ENCODE results near the gene OR7G2. TPM values are rescaled to one million over a fixed set of nuclear protein-coding genes. Genes with fewer than 3 reads are reported as not detected.

The OR7G2 gene
- total RNA-seq, 1 donor from 2014 or later: not detected

DNA sequence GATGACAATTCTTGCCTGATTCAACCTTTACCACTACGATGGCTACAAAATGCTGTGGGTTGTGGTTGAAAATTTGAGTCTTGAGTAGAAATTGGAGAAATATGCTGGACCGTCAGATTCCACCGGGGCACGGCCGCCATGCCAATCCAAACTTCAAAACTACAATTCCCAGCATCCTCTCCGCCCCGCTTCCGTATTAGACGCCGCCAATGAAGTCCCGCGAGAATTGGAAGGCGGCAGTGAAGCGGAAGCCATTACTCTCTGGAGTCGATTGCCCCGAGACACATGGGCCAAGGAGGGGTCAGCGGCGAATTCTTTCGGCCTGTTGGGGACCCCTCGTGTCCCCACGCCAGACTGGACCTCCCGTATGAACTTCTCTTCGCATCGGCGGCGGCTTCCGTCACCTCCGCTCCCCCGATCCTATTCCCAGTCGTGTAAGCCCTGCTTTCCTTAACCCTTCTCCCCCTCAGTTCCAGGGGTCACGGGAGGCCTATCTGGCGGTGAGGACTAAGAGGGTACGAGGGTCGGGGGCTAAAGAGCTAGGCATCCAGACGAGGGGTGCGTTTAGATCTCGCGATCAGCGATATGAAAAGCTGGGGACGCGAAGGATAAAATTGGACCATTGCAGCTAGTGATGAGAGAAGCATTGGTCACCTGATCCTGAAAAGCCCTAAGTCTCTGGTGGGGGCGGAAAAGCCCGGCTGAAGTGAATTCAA is 33.0 kb upstream of the OR7G2 start, which contains the start of gene ZNF317:
TSS of gene ZNF317 (plus strand) at position 239 of the 716 bp plus-strand sequence. CDS start 15,620 bp downstream, outside the sequence.
- peak within 1 kb of the TSS; percentile 99 for H3K4me3 Mint-ChIP-seq (ENCODE audit: unreplicated experiment)
- Histone ChIP-seq H3K27me3 (ENCODE audit: insufficient read depth, low read length) (no peaks in the 10 kb centered on the region), H3K4me2 (ENCODE audit: low read length) (peak within 1 kb of the TSS; percentile 95), H3K9ac (ENCODE audit: low read length) (peak within 1 kb of the TSS; percentile 98), H4K20me1 (ENCODE audit: insufficient read depth, low read length) (peaks cover 34% of the 10 kb centered on the region), H3K4me3 (ENCODE audit: insufficient read depth, low read depth, low read length) (peak within 1 kb of the TSS; percentile 91), H3K27ac (ENCODE audit: low read depth, low read length) (peak within 1 kb of the TSS; percentile 93), H3K9me3 (ENCODE audit: insufficient read depth, low read depth, low read length) (peaks cover 3% of the 10 kb centered on the region), H3K4me1 (ENCODE audit: insufficient read depth, low read length) (peaks cover 8% of the 10 kb centered on the region), H3K36me3 (ENCODE audit: insufficient read depth, low read length) (peaks cover 4% of the 10 kb centered on the region), H2AFZ (ENCODE audit: low read depth, low read length) (peak within 1 kb of the TSS; percentile 96), H3K79me2 (ENCODE audit: insufficient read depth, low read length) (peaks cover 52% of the 10 kb centered on the region)
- H3K27ac Mint-ChIP-seq (ENCODE audit: unreplicated experiment): peak within 1 kb of the TSS; percentile 98
- H3K27me3 Mint-ChIP-seq (ENCODE audit: low read depth, unreplicated experiment): no peaks in the 10 kb centered on the region
- DNase-seq (ENCODE audit: low read depth): peak; percentile 73
- H3K9me3 Mint-ChIP-seq (ENCODE audit: unreplicated experiment): peaks cover 5% of the 10 kb centered on the region
- TF ChIP-seq EZH2 (IDR thresholded peaks at IDR 0.05; ENCODE audit: insufficient read depth, low read length): no peak
- TF ChIP-seq, protein P1, sequence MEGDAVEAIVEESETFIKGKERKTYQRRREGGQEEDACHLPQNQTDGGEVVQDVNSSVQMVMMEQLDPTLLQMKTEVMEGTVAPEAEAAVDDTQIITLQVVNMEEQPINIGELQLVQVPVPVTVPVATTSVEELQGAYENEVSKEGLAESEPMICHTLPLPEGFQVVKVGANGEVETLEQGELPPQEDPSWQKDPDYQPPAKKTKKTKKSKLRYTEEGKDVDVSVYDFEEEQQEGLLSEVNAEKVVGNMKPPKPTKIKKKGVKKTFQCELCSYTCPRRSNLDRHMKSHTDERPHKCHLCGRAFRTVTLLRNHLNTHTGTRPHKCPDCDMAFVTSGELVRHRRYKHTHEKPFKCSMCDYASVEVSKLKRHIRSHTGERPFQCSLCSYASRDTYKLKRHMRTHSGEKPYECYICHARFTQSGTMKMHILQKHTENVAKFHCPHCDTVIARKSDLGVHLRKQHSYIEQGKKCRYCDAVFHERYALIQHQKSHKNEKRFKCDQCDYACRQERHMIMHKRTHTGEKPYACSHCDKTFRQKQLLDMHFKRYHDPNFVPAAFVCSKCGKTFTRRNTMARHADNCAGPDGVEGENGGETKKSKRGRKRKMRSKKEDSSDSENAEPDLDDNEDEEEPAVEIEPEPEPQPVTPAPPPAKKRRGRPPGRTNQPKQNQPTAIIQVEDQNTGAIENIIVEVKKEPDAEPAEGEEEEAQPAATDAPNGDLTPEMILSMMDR (IDR thresholded peaks at IDR 0.05; ENCODE audit: insufficient read depth, low read depth, low read length): no peak
- H3K36me3 Mint-ChIP-seq (ENCODE audit: low read depth, unreplicated experiment): peaks cover 8% of the 10 kb centered on the region
- no peaks in the 10 kb centered on the region for H3K4me1 Mint-ChIP-seq (ENCODE audit: low read depth, unreplicated experiment)
- no peak for FAIRE-seq

DNA sequence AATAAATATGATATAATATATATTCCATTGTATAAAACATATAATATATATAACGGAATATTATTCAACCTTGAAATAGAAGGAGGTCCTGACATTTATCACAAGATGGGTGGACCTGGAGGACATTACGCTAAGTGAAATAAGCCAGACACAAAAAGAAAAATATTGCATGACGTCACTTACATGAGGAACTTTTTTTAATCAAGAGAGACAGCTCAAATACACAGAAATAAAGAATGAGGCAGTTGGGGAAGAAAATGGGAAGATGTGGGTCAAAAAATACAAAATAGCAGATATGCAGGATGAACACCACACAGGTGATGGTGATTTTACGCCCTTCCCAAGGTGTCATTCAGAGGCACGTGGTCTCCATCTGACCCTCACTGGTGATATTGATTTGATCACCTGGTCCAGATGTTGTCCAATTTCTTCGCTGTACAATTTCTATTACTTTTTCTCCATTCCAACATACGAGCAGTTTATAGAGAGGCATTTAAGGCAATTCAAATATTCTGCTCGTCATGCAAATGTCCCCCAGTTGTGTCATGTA is 32.4 kb upstream of the OR7G2 start:
- Mint-ChIP-seq H3K4me3 (ENCODE audit: unreplicated experiment) (peak overlapping the region; percentile 99), H3K4me1 (ENCODE audit: low read depth, unreplicated experiment) (no peaks in the 10 kb centered on the region), H3K36me3 (ENCODE audit: low read depth, unreplicated experiment) (peaks cover 4% of the 10 kb centered on the region), H3K27ac (ENCODE audit: unreplicated experiment) (peak overlapping the region; percentile 98), H3K27me3 (ENCODE audit: low read depth, unreplicated experiment) (no peaks in the 10 kb centered on the region), H3K9me3 (ENCODE audit: unreplicated experiment) (peaks cover 3% of the 10 kb centered on the region)
- peak overlapping the region; percentile 98 for H3K9ac ChIP-seq (ENCODE audit: low read length)
- TF ChIP-seq EZH2 (IDR thresholded peaks at IDR 0.05; ENCODE audit: insufficient read depth, low read length): no peak
- TF ChIP-seq, protein P1 (IDR thresholded peaks at IDR 0.05; ENCODE audit: insufficient read depth, low read depth, low read length): no peak
- no peaks in the 10 kb centered on the region for H3K27me3 ChIP-seq (ENCODE audit: insufficient read depth, low read length)
- peaks cover 4% of the 10 kb centered on the region for H3K36me3 ChIP-seq (ENCODE audit: insufficient read depth, low read length)
- peak overlapping the region; percentile 96 for H2AFZ ChIP-seq (ENCODE audit: low read depth, low read length)
- peaks cover 2% of the 10 kb centered on the region for H3K9me3 ChIP-seq (ENCODE audit: insufficient read depth, low read depth, low read length)
- H3K4me3 ChIP-seq (ENCODE audit: insufficient read depth, low read depth, low read length): peak overlapping the region; percentile 91
- H3K4me2 ChIP-seq (ENCODE audit: low read length): peak overlapping the region; percentile 95
- peak overlapping the region; percentile 93 for H3K27ac ChIP-seq (ENCODE audit: low read depth, low read length)
- H3K79me2 ChIP-seq (ENCODE audit: insufficient read depth, low read length): peaks cover 45% of the 10 kb centered on the region
- H3K4me1 ChIP-seq (ENCODE audit: insufficient read depth, low read length): peaks cover 8% of the 10 kb centered on the region
- no peak for DNase-seq (ENCODE audit: low read depth)
- H4K20me1 ChIP-seq (ENCODE audit: insufficient read depth, low read length): peaks cover 28% of the 10 kb centered on the region
- no peak for FAIRE-seq

GRCh38 chr19:9132422-9132821 is 25.1 kb upstream of the OR7G2 start:
- Histone ChIP-seq H3K27ac (ENCODE audit: low read depth, low read length) (no peak overlapping the region), H4K20me1 (ENCODE audit: insufficient read depth, low read length) (no peaks in the 10 kb centered on the region), H3K27me3 (ENCODE audit: insufficient read depth, low read length) (no peaks in the 10 kb centered on the region), H3K4me2 (ENCODE audit: low read length) (no peak overlapping the region), H3K9ac (ENCODE audit: low read length) (no peak overlapping the region), H3K36me3 (ENCODE audit: insufficient read depth, low read length) (no peaks in the 10 kb centered on the region), H3K9me3 (ENCODE audit: insufficient read depth, low read depth, low read length) (no peaks in the 10 kb centered on the region), H3K79me2 (ENCODE audit: insufficient read depth, low read length) (no peaks in the 10 kb centered on the region), H3K4me3 (ENCODE audit: insufficient read depth, low read depth, low read length) (no peak overlapping the region), H2AFZ (ENCODE audit: low read depth, low read length) (no peak overlapping the region), H3K4me1 (ENCODE audit: insufficient read depth, low read length) (no peaks in the 10 kb centered on the region)
- TF ChIP-seq, protein P1 (IDR thresholded peaks at IDR 0.05; ENCODE audit: insufficient read depth, low read depth, low read length): no peak
- TF ChIP-seq EZH2 (IDR thresholded peaks at IDR 0.05; ENCODE audit: insufficient read depth, low read length): no peak
- Mint-ChIP-seq H3K27ac (ENCODE audit: unreplicated experiment) (no peak overlapping the region), H3K4me3 (ENCODE audit: unreplicated experiment) (no peak overlapping the region), H3K4me1 (ENCODE audit: low read depth, unreplicated experiment) (no peaks in the 10 kb centered on the region), H3K27me3 (ENCODE audit: low read depth, unreplicated experiment) (no peaks in the 10 kb centered on the region), H3K36me3 (ENCODE audit: low read depth, unreplicated experiment) (no peaks in the 10 kb centered on the region), H3K9me3 (ENCODE audit: unreplicated experiment) (peaks cover 5% of the 10 kb centered on the region)
- no peak for FAIRE-seq
- no peak for DNase-seq (ENCODE audit: low read depth)

All from astrocyte (in vitro differentiated cells and primary cell).